ENCODE data around the gene CDH4. TPM values are rescaled to one million over a fixed set of nuclear protein-coding genes. Genes with fewer than 3 reads are reported as not detected.

The CDH4 gene
- total RNA-seq, 2 experiments from 2014 or later: not detected

GRCh38 chr20:61932711-61933480 lies 680.8 kb downstream of the CDH4 start:
- H3K27ac ChIP-seq (ENCODE audit: low read depth, low read length, poor library complexity, severe bottlenecking): no peak overlapping the region
- intact Hi-C loops (cut with micrococcal nuclease; ENCODE audit: unreplicated experiment): no loop called here
- H3K4me2 ChIP-seq (ENCODE audit: low read length): no peak overlapping the region
- POLR2A ChIA-PET: no interaction called here
- H3K4me3 ChIP-seq (ENCODE audit: low read depth, low read length, poor library complexity, severe bottlenecking): no peak overlapping the region
- H3K79me2 ChIP-seq (ENCODE audit: insufficient read depth, low read depth, low read length): no peaks in the 10 kb centered on the region
- TF ChIP-seq EZH2phosphoT487 (IDR thresholded peaks at IDR 0.05; ENCODE audit: borderline replicate concordance, low read depth, low read length): no peak
- H3K36me3 ChIP-seq (ENCODE audit: insufficient read depth, low read length): no peaks in the 10 kb centered on the region
- no TSS peak for BruUV-seq (replicated peaks)
- no peaks in the 10 kb centered on the region for H3K9me3 ChIP-seq (ENCODE audit: low read length)
- no peaks in the 10 kb centered on the region for H3K9me2 ChIP-seq (ENCODE audit: insufficient read depth, low read length)
- DNase-seq (ENCODE audit: low spot score): no peak
- no peaks in the 10 kb centered on the region for H4K20me1 ChIP-seq (ENCODE audit: insufficient read depth, low read length)
- no peak overlapping the region for H2AFZ ChIP-seq (ENCODE audit: low read length)
- H3K4me1 ChIP-seq (ENCODE audit: insufficient read depth, low read length, poor library complexity, severe bottlenecking): no peaks in the 10 kb centered on the region
- CTCF ChIA-PET (ENCODE audit: unreplicated experiment): interaction anchor here (0.6 kb wide), 1 partner anchor 53 kb away, joined by 3 read pairs; no protein-coding TSS in a partner anchor

- BruUV-seq (replicated peaks): no TSS peak
- CTCF ChIA-PET (ENCODE audit: unreplicated experiment): interaction anchor here (0.6 kb wide), 1 partner anchor 52 kb away, joined by 3 read pairs; no protein-coding TSS in a partner anchor
Measured at GRCh38 chr20:61933481-61933950, 681.5 kb downstream of the CDH4 start.

More at GRCh38 chr20:61933481-61933950, 681.5 kb downstream of the CDH4 start:
- POLR2A ChIA-PET: no interaction called here
- H3K9me2 ChIP-seq (ENCODE audit: insufficient read depth, low read length): no peaks in the 10 kb centered on the region
- intact Hi-C loops (cut with micrococcal nuclease; ENCODE audit: unreplicated experiment): no loop called here
- DNase-seq (ENCODE audit: low spot score): no peak
- no peaks in the 10 kb centered on the region for H3K4me1 ChIP-seq (ENCODE audit: insufficient read depth, low read length, poor library complexity, severe bottlenecking)
- no peak overlapping the region for H3K27ac ChIP-seq (ENCODE audit: low read depth, low read length, poor library complexity, severe bottlenecking)
- no peak overlapping the region for H3K4me3 ChIP-seq (ENCODE audit: low read depth, low read length, poor library complexity, severe bottlenecking)
- H3K36me3 ChIP-seq (ENCODE audit: insufficient read depth, low read length): no peaks in the 10 kb centered on the region
- H3K4me2 ChIP-seq (ENCODE audit: low read length): no peak overlapping the region
- H4K20me1 ChIP-seq (ENCODE audit: insufficient read depth, low read length): no peaks in the 10 kb centered on the region
- no peaks in the 10 kb centered on the region for H3K9me3 ChIP-seq (ENCODE audit: low read length)
- TF ChIP-seq CTCF (conservative IDR thresholded peaks at IDR 0.05; ENCODE audit: low read length) (no peak), EZH2phosphoT487 (IDR thresholded peaks at IDR 0.05; ENCODE audit: borderline replicate concordance, low read depth, low read length) (no peak)
- H3K79me2 ChIP-seq (ENCODE audit: insufficient read depth, low read depth, low read length): no peaks in the 10 kb centered on the region
- no peak overlapping the region for H2AFZ ChIP-seq (ENCODE audit: low read length)

Data from OCI-LY7 (cell line).